Activated CD4-positive, CD25-positive, alpha-beta regulatory T cell (primary cell): ENCODE results near the gene GLIPR1L1.
"Not testable (repeated sequence)": the region's sequence is repeated elsewhere in the genome, so short reads cannot be mapped to it uniquely, and the experiment has no call there.

ENCODE experiments used
- DNase-seq, 4 experiments: peaks; one replicate each; lab custom pipeline; 2025; lab: John Stamatoyannopoulos, UW

GLIPR1L1 gene

GRCh38 chr12:75334384-75335030 lies at the start of gene GLIPR1L1:
Gene GLIPR1L1 (plus strand): TSS chr12:75334670. CDS start chr12:75334729, 59 bp downstream.
- DNase-seq = peak; percentile 52 to 73 (median 60)

GRCh38 chr12:75288860-75289259 lies 45.6 kb upstream of the GLIPR1L1 start:
- no peak for DNase-seq

GRCh38 chr12:75289753-75290152 lies 44.7 kb upstream of the GLIPR1L1 start:
- DNase-seq = no peak

- DNase-seq = no peak
Observed at GRCh38 chr12:75291014-75291413, 43.5 kb upstream of the GLIPR1L1 start.

- no peak for DNase-seq
Observed at GRCh38 chr12:75294336-75294735, 40.1 kb upstream of the GLIPR1L1 start.

GRCh38 chr12:75294797-75295196 lies 39.7 kb upstream of the GLIPR1L1 start:
- DNase-seq = no peak

GRCh38 chr12:75302225-75302624 lies 32.2 kb upstream of the GLIPR1L1 start:
- no peak for DNase-seq

- DNase-seq = no peak
Observed at GRCh38 chr12:75302781-75303180, 31.7 kb upstream of the GLIPR1L1 start.

- no peak for DNase-seq
Observed at GRCh38 chr12:75305412-75306332, 28.8 kb upstream of the GLIPR1L1 start.

GRCh38 chr12:75308279-75308678 lies 26.2 kb upstream of the GLIPR1L1 start:
- DNase-seq = no peak

- DNase-seq = no peak
Observed at GRCh38 chr12:75311369-75311768, 23.1 kb upstream of the GLIPR1L1 start.

GRCh38 chr12:75315518-75315917 lies 19.0 kb upstream of the GLIPR1L1 start:
- DNase-seq = no peak

GRCh38 chr12:75317784-75318183 lies 16.7 kb upstream of the GLIPR1L1 start:
- no peak for DNase-seq

- DNase-seq = no peak
Observed at GRCh38 chr12:75322464-75322863, 12.0 kb upstream of the GLIPR1L1 start.

GRCh38 chr12:75323663-75324062 lies 10.8 kb upstream of the GLIPR1L1 start:
- DNase-seq = no peak

- no peak for DNase-seq
Observed at GRCh38 chr12:75327642-75328041, 6.8 kb upstream of the GLIPR1L1 start.

GRCh38 chr12:75329918-75330826 lies 4.3 kb upstream of the GLIPR1L1 start, which contains the start of gene CAPS2:
Gene CAPS2 (minus strand): TSS chr12:75330324. CDS start chr12:75326498, 3,826 bp downstream.
- DNase-seq = peak; percentile 5 to 20 (median 10)

GRCh38 chr12:75337905-75338304 lies 3.4 kb downstream of the GLIPR1L1 start:
- DNase-seq = no peak

GRCh38 chr12:75341873-75342272 lies 7.4 kb downstream of the GLIPR1L1 start:
- no peak for DNase-seq

GRCh38 chr12:75345531-75345930 lies 11.1 kb downstream of the GLIPR1L1 start:
- no peak for DNase-seq

- DNase-seq = not testable (repeated sequence)
Observed at GRCh38 chr12:75346215-75346614, 11.7 kb downstream of the GLIPR1L1 start.

GRCh38 chr12:75349946-75350345 lies 15.5 kb downstream of the GLIPR1L1 start:
- DNase-seq = no peak
